Loucy (cell line): ENCODE results near the gene KAT14.

Experiments
- CTCF ChIP-seq: fragments of 200-600 bp; sonication (generic); conservative IDR thresholded peaks from 2 replicates; pipeline ENCODE4 v1.5.1; 2014; ENCODE audit warnings: mild to moderate bottlenecking, antibody characterized with exemption, low read length
- EZH2phosphoT487 ChIP-seq: fragments of 200-600 bp; IDR thresholded peaks from 2 replicates; pipeline ENCODE4 v1.6.1; 2018; ENCODE audit warnings: antibody characterized with exemption, mild to moderate bottlenecking, moderate library complexity, borderline replicate concordance

- TF ChIP-seq CTCF, result no peak
- TF ChIP-seq EZH2phosphoT487, result no peak
Measured at GRCh38 chr20:18202966-18203365, 65.3 kb downstream of the KAT14 start.
